Glomerular visceral epithelial cell (primary cell): ENCODE measurements around the gene LIPM.
A peak's percentile ranks its signal among the peaks of the same experiment; 100 is the strongest.

ENCODE experiments used
- DNase-seq: peaks from one replicate; pipeline ENCODE4 v3.0.0-alpha.2; 2016; ENCODE audit errors: extremely low spot score

Gene LIPM

GRCh38 chr10:88802523-88803285 is at the start of gene LIPM:
TSS of gene LIPM (plus strand) at chr10:88802730. CDS start at chr10:88802897, 167 bp downstream.
- DNase-seq: no peak

- no peak for DNase-seq
These were observed 48.2 kb upstream of the LIPM start for GRCh38 chr10:88754287-88754686.

GRCh38 chr10:88755753-88756152 is 46.8 kb upstream of the LIPM start:
- no peak for DNase-seq

- DNase-seq: no peak
These were observed 45.9 kb upstream of the LIPM start for GRCh38 chr10:88756660-88757059.

GRCh38 chr10:88759366-88760101 is 43.0 kb upstream of the LIPM start, which contains the start of gene LIPN:
TSS of gene LIPN (plus strand) at chr10:88760020. CDS start at chr10:88761406, 1,386 bp downstream.
- no peak for DNase-seq

- DNase-seq: no peak
These were observed 39.6 kb upstream of the LIPM start for GRCh38 chr10:88762906-88763305.

- DNase-seq: no peak
These were observed 39.1 kb upstream of the LIPM start for GRCh38 chr10:88763441-88763840.

- DNase-seq: no peak
These were observed 38.4 kb upstream of the LIPM start for GRCh38 chr10:88764110-88764509.

- DNase-seq: no peak
These were observed 36.7 kb upstream of the LIPM start for GRCh38 chr10:88765816-88766215.

GRCh38 chr10:88769384-88769783 is 33.1 kb upstream of the LIPM start:
- no peak for DNase-seq

GRCh38 chr10:88781206-88781605 is 21.3 kb upstream of the LIPM start:
- DNase-seq: no peak

- DNase-seq: no peak
These were observed 20.3 kb upstream of the LIPM start for GRCh38 chr10:88782222-88782621.

GRCh38 chr10:88783724-88784123 is 18.8 kb upstream of the LIPM start:
- DNase-seq: no peak

GRCh38 chr10:88786032-88786770 is 16.3 kb upstream of the LIPM start:
- DNase-seq: no peak

- DNase-seq: no peak
These were observed 15.1 kb upstream of the LIPM start for GRCh38 chr10:88787463-88787862.

- no peak for DNase-seq
These were observed 13.6 kb upstream of the LIPM start for GRCh38 chr10:88788924-88789323.

- peak; percentile 19 for DNase-seq
These were observed 10.6 kb upstream of the LIPM start for GRCh38 chr10:88791924-88792323.

GRCh38 chr10:88792661-88793060 is 9.9 kb upstream of the LIPM start:
- DNase-seq: peak; percentile 69

GRCh38 chr10:88793712-88794299 is 8.7 kb upstream of the LIPM start:
- peak; percentile 26 for DNase-seq

- no peak for DNase-seq
These were observed 7.8 kb upstream of the LIPM start for GRCh38 chr10:88794731-88795130.

GRCh38 chr10:88800152-88801125 is 2.1 kb upstream of the LIPM start:
- no peak for DNase-seq
